Esophagus muscularis mucosa (tissue), 4 donors: ENCODE measurements around the gene ZNF581. TPM values are rescaled to one million over a fixed set of nuclear protein-coding genes. Genes with fewer than 3 reads are reported as not detected.

Experiments used
- DNase-seq: peaks from one replicate; pipeline ENCODE4 v3.0.0-alpha.2; 2017; ENCODE audit errors: extremely low spot score
- H3K27ac ChIP-seq, 4 donors: fragments of 200-600 bp; sonication (generic); replicated peaks in 1 of 4; 1 replicate in 3 of 4; 2 replicates in 1 of 4; pipeline ENCODE4 v1.5.1; 2016 to 2019; ENCODE audit warnings: mild to moderate bottlenecking in 1 of 4
- H3K27me3 ChIP-seq, 4 donors: fragments of 200-600 bp; sonication (generic); one replicate each; pipeline versions ENCODE4 v1.5.1 to v1.6.0; 2016 to 2019
- H3K36me3 ChIP-seq, 4 donors: fragments of 200-600 bp; sonication (generic); one replicate each; pipeline ENCODE4 v1.5.1; 2016 to 2019
- H3K4me1 ChIP-seq, 4 donors: fragments of 200-600 bp; sonication (generic); one replicate each; pipeline ENCODE4 v1.5.1; 2016 to 2019
- H3K4me3 ChIP-seq, 4 donors: fragments of 200-600 bp; sonication (generic); 1 replicate in 2 of 4; 2 replicates in 2 of 4; pipeline ENCODE4 v1.5.1; 2016 to 2019; ENCODE audit warnings: mild to moderate bottlenecking in 4 of 4, moderate library complexity in 1 of 4
- H3K9me3 ChIP-seq, 4 donors: fragments of 200-600 bp; sonication (generic); 1 replicate in 3 of 4; 2 replicates in 1 of 4; pipeline ENCODE4 v1.5.1; 2016 to 2019
- EP300 ChIP-seq: sonication (generic); formaldehyde crosslinking; IDR thresholded peaks from one replicate; pipeline ENCODE4 v1.6.1; 2017; ENCODE audit warnings: antibody characterized with exemption
- POLR2A ChIP-seq: fragments of 450-650 bp; IDR thresholded peaks from one replicate; pipeline ENCODE4 v1.6.1; 2017; ENCODE audit warnings: antibody characterized with exemption, moderate library complexity, mild to moderate bottlenecking, low read depth
- POLR2AphosphoS5 ChIP-seq, 2 donors: sonication (generic); formaldehyde crosslinking; IDR thresholded peaks; one replicate each; pipeline ENCODE4 v1.6.1; 2017; ENCODE audit warnings: antibody characterized with exemption in 2 of 2
- WGBS: methylation state at CpG from one replicate; pipeline ENCODE4 v1.1.5; 2018; 5-methylcytosine and 5-hydroxymethylcytosine counted together
- intact Hi-C: fragments of 100-400 bp; cut with DNase I; formaldehyde crosslinking; loops from one replicate; pipeline ENCODE4 v1.15.1; 2023
- total RNA-seq, 4 donors: library from RNA; depleted of rRNA; stranded (reverse); fragments of >200 nt; gene quantifications; one replicate each; pipeline versions ENCODE4 v1.1.0 to v1.2.1, GENCODE V29; 2016
- TF ChIP-seq, protein P1 (sequence below), 3 experiments: fragments of 200-600 bp in 2 of 3; fragments of 450-650 bp in 1 of 3; sonication (generic) in 2 of 3; IDR thresholded peaks; one replicate each; pipeline ENCODE4 v1.5.1; 2017 to 2019; ENCODE audit warnings: antibody characterized with exemption in 3 of 3, mild to moderate bottlenecking in 2 of 3, moderate library complexity in 1 of 3

Gene ZNF581
- total RNA-seq, 4 donors from 2014 or later = 13.3 to 26.6 (median 18.2) TPM

DNA sequence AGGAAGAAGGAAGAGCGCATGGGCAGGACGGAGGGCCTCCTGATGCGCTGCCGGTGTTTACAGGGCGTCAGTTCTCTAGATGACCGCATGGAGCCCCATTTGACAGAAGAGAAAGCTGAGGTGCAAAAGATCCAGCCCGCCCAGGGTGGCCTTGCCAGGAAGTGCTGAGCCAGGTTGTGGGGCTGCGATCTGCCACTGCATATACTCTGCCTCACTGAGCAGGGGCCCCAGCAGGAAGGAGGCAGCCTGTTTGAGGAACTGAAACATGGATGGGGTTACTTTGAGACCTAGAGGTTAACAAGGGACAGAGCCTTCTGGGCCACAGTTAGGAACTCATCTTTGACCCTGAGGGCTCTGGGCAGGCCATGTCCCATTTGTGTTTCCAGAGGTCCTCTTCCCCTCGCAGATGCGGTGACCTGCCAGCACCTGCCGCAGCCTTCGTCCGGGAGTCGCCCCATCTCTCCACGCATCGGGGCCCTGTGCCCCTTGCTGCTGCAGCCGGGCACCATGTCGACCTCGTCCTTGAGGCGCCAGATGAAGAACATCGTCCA, 34.7 kb downstream of the ZNF581 start:
- H3K9me3 ChIP-seq = no peaks in the 10 kb centered on the region
- peak overlapping the region in 2 of 4 donors; percentile 25 to 41 for H3K27ac ChIP-seq
- TF ChIP-seq POLR2AphosphoS5 (IDR thresholded peaks at IDR 0.05) = no peak
- TF ChIP-seq EP300 = no peak
- WGBS = 85% methylated on average over 8 of the region's 21 CpGs
- peaks cover 26 to 69% (median 65%) of the 10 kb centered on the region in 4 donors for H3K36me3 ChIP-seq
- intact Hi-C loops = no loop called here
- no peak overlapping the region for H3K4me3 ChIP-seq
- no peak for DNase-seq
- H3K27me3 ChIP-seq = no peaks in the 10 kb centered on the region
- H3K4me1 ChIP-seq = peaks cover 38 to 74% (median 58%) of the 10 kb centered on the region in 4 donors

DNA sequence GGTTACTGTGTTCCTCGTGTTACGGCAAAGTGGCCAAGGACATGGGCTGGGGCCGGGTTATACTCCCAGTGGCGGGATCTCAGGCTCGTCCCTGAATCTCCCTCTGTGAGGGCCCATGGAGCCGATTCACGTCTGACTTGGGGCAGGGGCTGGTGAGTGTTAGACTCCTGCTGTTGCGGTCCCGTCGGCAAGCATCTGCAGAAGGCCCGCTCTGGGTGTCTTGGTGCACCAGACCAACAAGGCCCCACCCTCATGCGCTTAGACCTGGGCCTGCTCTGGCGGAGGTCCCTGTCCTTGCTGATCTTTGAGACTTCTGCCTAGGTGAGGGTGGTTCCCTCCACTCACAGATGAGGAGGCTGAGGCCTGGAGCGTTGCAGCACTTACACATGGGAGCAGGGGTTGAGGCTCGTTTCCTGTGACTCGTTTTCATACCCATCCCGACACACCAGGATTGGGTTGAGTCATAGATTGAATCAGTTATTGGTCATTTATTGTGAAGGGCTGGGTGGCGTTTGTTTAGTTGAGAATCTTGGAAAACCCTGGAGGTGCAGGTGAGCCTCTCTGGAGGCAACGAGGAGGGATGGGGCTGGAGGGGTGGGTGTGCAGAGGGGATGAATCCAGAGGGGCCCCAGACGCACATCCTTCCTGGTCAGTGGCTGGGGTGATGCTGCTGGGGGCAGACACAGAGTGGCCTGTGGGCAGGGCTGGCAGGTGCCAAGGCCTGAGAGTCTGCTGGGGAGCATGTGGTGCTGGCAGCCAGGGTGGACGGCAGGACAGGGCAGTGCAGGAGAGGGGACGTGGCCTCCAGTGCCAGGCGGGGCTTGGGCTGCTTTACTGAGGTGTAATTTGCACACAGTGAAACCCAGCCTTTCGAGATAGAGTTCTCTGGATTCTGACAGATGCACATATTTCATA, 36.2 kb downstream of the ZNF581 start:
- intact Hi-C loops = no loop called here
- WGBS = 79% methylated on average over 11 of the region's 24 CpGs
- H3K36me3 ChIP-seq = peaks cover 26 to 72% (median 67%) of the 10 kb centered on the region in 4 donors
- H3K27ac ChIP-seq = no peak overlapping the region
- peaks cover 33 to 74% (median 52%) of the 10 kb centered on the region in 4 donors for H3K4me1 ChIP-seq
- H3K27me3 ChIP-seq = no peaks in the 10 kb centered on the region
- H3K4me3 ChIP-seq = no peak overlapping the region
- no peak for TF ChIP-seq EP300
- TF ChIP-seq POLR2AphosphoS5 (IDR thresholded peaks at IDR 0.05) = no peak
- H3K9me3 ChIP-seq = no peaks in the 10 kb centered on the region
- no peak for DNase-seq

DNA sequence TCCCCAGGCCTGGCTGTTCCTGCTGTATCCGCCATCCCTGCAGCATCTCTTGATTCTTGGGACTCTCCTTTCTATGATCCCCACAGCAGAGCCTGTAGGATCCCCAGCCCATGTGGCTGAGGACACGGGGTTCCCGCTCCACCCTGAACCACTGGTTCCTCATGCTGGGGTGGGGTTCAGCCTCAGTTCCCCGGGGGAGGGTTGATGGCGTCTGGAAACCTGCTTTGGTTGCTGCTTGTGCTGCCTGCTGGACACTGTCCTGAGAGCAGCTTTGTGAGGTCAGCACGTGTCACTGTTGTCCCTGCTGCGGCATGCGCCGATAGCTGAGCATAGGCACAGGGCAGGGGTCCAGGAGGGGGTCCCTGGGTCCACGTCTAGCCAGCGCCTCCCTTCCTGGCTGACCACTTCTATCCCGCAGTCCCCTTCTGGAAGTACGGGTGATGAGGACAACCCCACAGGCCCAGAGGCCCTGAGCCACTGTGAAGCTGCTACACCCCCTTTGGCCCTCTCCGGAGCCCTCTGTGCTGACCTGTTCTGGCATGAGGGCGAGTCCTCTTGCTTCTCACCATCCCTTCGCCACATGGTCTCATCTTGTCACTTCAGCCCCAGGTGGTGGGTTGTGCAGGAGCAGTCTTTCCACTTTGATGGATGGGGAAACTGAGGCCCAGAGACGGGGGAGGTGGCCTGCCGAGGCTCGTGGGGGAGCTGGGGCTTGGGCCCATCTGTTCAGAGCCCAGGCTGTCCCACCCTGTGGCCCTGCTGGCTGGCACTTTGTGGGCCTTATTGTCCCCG, 37.1 kb downstream of the ZNF581 start:
- Histone ChIP-seq H3K27me3 (no peaks in the 10 kb centered on the region), H3K4me1 (peaks cover 32 to 78% (median 50%) of the 10 kb centered on the region in 4 donors), H3K9me3 (no peaks in the 10 kb centered on the region), H3K36me3 (peaks cover 35 to 81% (median 76%) of the 10 kb centered on the region in 4 donors), H3K4me3 (no peak overlapping the region), H3K27ac (no peak overlapping the region)
- intact Hi-C loops = no loop called here
- TF ChIP-seq POLR2AphosphoS5 (IDR thresholded peaks at IDR 0.05) (no peak), POLR2A (no peak), EP300 (no peak)
- TF ChIP-seq, protein P1, sequence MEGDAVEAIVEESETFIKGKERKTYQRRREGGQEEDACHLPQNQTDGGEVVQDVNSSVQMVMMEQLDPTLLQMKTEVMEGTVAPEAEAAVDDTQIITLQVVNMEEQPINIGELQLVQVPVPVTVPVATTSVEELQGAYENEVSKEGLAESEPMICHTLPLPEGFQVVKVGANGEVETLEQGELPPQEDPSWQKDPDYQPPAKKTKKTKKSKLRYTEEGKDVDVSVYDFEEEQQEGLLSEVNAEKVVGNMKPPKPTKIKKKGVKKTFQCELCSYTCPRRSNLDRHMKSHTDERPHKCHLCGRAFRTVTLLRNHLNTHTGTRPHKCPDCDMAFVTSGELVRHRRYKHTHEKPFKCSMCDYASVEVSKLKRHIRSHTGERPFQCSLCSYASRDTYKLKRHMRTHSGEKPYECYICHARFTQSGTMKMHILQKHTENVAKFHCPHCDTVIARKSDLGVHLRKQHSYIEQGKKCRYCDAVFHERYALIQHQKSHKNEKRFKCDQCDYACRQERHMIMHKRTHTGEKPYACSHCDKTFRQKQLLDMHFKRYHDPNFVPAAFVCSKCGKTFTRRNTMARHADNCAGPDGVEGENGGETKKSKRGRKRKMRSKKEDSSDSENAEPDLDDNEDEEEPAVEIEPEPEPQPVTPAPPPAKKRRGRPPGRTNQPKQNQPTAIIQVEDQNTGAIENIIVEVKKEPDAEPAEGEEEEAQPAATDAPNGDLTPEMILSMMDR (IDR thresholded peaks at IDR 0.05) = no peak
- DNase-seq = no peak
- WGBS = 90% methylated on average over 18 of the region's 20 CpGs

DNA sequence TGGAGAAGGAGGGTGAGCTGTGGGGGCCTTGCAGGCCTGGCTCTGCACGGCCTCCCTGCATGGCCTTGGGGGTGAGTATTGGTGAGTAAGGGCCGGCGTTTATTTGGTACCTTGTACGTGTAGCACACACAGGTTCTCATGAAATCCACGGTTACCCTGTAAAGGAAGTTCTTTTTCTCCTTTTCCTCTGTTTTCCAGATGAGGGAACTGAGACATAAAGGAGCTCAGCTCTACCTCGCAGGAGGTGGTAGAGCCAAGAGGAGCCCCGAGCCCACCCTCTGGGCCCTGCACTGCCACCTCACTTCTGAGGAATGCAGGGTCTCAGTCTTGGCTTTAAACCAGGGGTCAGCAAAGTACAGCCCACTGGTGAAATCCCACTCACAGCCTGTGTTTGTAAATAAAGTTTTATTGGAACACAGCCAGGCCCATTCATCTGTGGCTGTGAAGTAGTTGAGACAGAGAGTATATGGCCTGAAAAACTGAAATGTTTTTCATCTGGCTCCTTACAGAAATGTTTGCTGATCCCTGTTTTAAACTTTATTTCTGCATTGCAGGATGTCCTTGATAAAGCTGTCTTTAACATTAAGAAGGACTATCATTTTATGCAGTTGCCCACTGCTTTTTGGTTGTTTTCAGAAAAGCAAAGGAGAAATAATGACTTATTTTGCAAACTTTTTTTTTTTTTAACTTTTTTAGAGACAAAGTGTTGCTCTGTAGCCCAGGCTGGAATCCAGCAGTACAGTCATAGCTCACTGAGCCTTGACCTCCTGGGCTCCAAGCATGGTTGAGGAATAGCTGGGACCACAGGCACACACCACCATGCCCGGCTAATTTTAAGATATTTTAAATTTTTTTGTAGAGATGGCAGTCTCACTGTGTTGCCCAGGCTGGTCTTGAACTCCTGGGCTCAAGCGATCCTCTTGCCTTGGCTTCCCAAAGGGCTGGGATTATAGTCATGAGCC, 38.0 kb downstream of the ZNF581 start:
- no peak for DNase-seq
- WGBS = 79% methylated on average over 9 of the region's 9 CpGs
- no peak overlapping the region for H3K4me3 ChIP-seq
- intact Hi-C loops = no loop called here
- peaks cover 39 to 90% (median 85%) of the 10 kb centered on the region in 4 donors for H3K36me3 ChIP-seq
- no peak for TF ChIP-seq POLR2AphosphoS5 (IDR thresholded peaks at IDR 0.05)
- TF ChIP-seq, protein P1 (IDR thresholded peaks at IDR 0.05) = no peak
- TF ChIP-seq POLR2A = no peak
- TF ChIP-seq EP300 = no peak
- H3K27ac ChIP-seq = no peak overlapping the region
- no peaks in the 10 kb centered on the region for H3K9me3 ChIP-seq
- peaks cover 27 to 76% (median 44%) of the 10 kb centered on the region in 4 donors for H3K4me1 ChIP-seq
- H3K27me3 ChIP-seq = no peaks in the 10 kb centered on the region
